ENCODE data around the gene KLHL33. TPM values are rescaled to one million over a fixed set of nuclear protein-coding genes. Genes with fewer than 3 reads are reported as not detected.
A peak's percentile ranks its signal among the peaks of the same experiment; 100 is the strongest.
"Not testable (repeated sequence)": the region's sequence is repeated elsewhere in the genome, so short reads cannot be mapped to it uniquely, and the experiment has no call there.

The KLHL33 gene
- total RNA-seq, 1 experiment from 2014 or later = not detected

GRCh38 chr14:20455355-20456300 is 19.7 kb upstream of the KLHL33 start:
- BruUV-seq (replicated peaks) = TSS peak; percentile 97
- TF ChIP-seq POLR2AphosphoS5 (IDR thresholded peaks at IDR 0.05; ENCODE audit: low read depth, low read length) (0 out of 2 replicates have a peak, but pooled peaks have one; percentile 35), TCF7L2 (IDR thresholded peaks at IDR 0.05; ENCODE audit: low read depth, low read length) (no peak)
- Histone ChIP-seq H3K27me3 (ENCODE audit: control insufficient read depth, insufficient read depth, low read length) (no peaks in the 10 kb centered on the region), H3K9me3 (ENCODE audit: control insufficient read depth, insufficient read depth, low read depth, low read length) (no peaks in the 10 kb centered on the region), H3K27ac (ENCODE audit: low read length) (peak overlapping the region; percentile 97), H3K36me3 (ENCODE audit: control insufficient read depth, insufficient read depth, low read length) (peaks cover 18% of the 10 kb centered on the region), H3K4me3 (ENCODE audit: low read depth in 2 of 2, low read length in 2 of 2) (peak overlapping the region; percentile 86 to 93), H3K4me1 (ENCODE audit: control insufficient read depth, insufficient read depth, low read length) (peaks cover 33% of the 10 kb centered on the region)
- intact Hi-C loops (cut with micrococcal nuclease; ENCODE audit: unreplicated experiment) (no loop called here), in situ Hi-C loops (cut with HindIII; ENCODE audit: low pct_unique_long_range_greater_than_20kb, low sequenced_read_pairs) (no loop called here)
- ATAC-seq = peak; percentile 81
- DNase-seq (ENCODE audit: low read depth, low spot score) = no peak
- ChIA-PET CTCF (interaction anchor here (0.6 kb wide), 1 partner anchor 87 kb away, joined by 5 read pairs; no protein-coding TSS in a partner anchor), POLR2A (interaction anchor here (0.5 to 1.4 kb wide), 4 partner anchors 9 to 170 kb away, joined by 3 to 32 read pairs (median 4); partner anchors contain the start of gene PARP2)

- peak; percentile 94 for DNase-seq (ENCODE audit: low read depth, low spot score)
- in situ Hi-C loops (cut with HindIII; ENCODE audit: low pct_unique_long_range_greater_than_20kb, low sequenced_read_pairs) (no loop called here), intact Hi-C loops (cut with micrococcal nuclease; ENCODE audit: unreplicated experiment) (no loop called here)
- BruUV-seq (replicated peaks) = no TSS peak
- ATAC-seq = peak; percentile 90
- peak within 1 kb of the TSS; percentile 86 to 93 for H3K4me3 ChIP-seq (ENCODE audit: low read depth in 2 of 2, low read length in 2 of 2)
- H3K27ac ChIP-seq (ENCODE audit: low read length) = peak within 1 kb of the TSS; percentile 97
- no peaks in the 10 kb centered on the region for H3K9me3 ChIP-seq (ENCODE audit: control insufficient read depth, insufficient read depth, low read depth, low read length)
- TF ChIP-seq CTCF (IDR thresholded peaks at IDR 0.05) (no peak), POLR2AphosphoS5 (IDR thresholded peaks at IDR 0.05; ENCODE audit: low read depth, low read length) (peak; percentile 29), SIN3A (IDR thresholded peaks at IDR 0.05; ENCODE audit: borderline replicate concordance, insufficient read depth, low read depth, low read length) (no peak; the same call in 1 of the 2 replicates), REST (IDR thresholded peaks at IDR 0.05; ENCODE audit: insufficient read depth in 1 of 2, low read depth in 2 of 2, low read length in 1 of 2) (no peak), TCF7L2 (IDR thresholded peaks at IDR 0.05; ENCODE audit: low read depth, low read length) (peak; percentile 77)
- no peaks in the 10 kb centered on the region for H3K27me3 ChIP-seq (ENCODE audit: control insufficient read depth, insufficient read depth, low read length)
- CTCF ChIA-PET = interaction anchor here (0.6 kb wide), 1 partner anchor 86 kb away, joined by 5 read pairs; no protein-coding TSS in a partner anchor
- peaks cover 18% of the 10 kb centered on the region for H3K36me3 ChIP-seq (ENCODE audit: control insufficient read depth, insufficient read depth, low read length)
- POLR2A ChIA-PET = interaction anchor here (0.6 to 1.4 kb wide), 3 partner anchors 8 to 171 kb away, joined by 3 to 32 read pairs (median 4); partner anchors contain the start of gene PARP2
- peaks cover 28% of the 10 kb centered on the region for H3K4me1 ChIP-seq (ENCODE audit: control insufficient read depth, insufficient read depth, low read length)
Measured at GRCh38 chr14:20454516-20455354, 18.8 kb upstream of the KLHL33 start, which contains the start of the genes APEX1 and OSGEP. APEX1 (plus strand) TSS chr14:20455226; CDS start chr14:20455646, 420 bp downstream. OSGEP (minus strand) TSS chr14:20454812; CDS start chr14:20454683, 129 bp downstream.

GRCh38 chr14:20452831-20453230 is 16.9 kb upstream of the KLHL33 start:
- H3K9me3 ChIP-seq (ENCODE audit: control insufficient read depth, insufficient read depth, low read depth, low read length); BruUV-seq (replicated peaks); DNase-seq (ENCODE audit: low read depth, low spot score); in situ Hi-C loops (cut with HindIII; ENCODE audit: low pct_unique_long_range_greater_than_20kb, low sequenced_read_pairs); CTCF ChIA-PET; ATAC-seq; intact Hi-C loops (cut with micrococcal nuclease; ENCODE audit: unreplicated experiment); H3K27me3 ChIP-seq (ENCODE audit: control insufficient read depth, insufficient read depth, low read length); H3K4me3 ChIP-seq (ENCODE audit: low read depth in 2 of 2, low read length in 2 of 2); H3K27ac ChIP-seq (ENCODE audit: low read length): not testable (repeated sequence)
- Histone ChIP-seq H3K36me3 (ENCODE audit: control insufficient read depth, insufficient read depth, low read length) (peaks cover 21% of the 10 kb centered on the region), H3K4me1 (ENCODE audit: control insufficient read depth, insufficient read depth, low read length) (peaks cover 17% of the 10 kb centered on the region)
- POLR2A ChIA-PET = interaction anchor here (0.6 kb wide), 1 partner anchor 29 kb away, joined by 8 read pairs; no protein-coding TSS in a partner anchor

Data from Panc1 (cell line).